Breast epithelium (tissue), 3 donors: Measurements from ENCODE around the gene SLC37A1.

Experiments used
- POLR2A ChIP-seq: fragments of 450-650 bp; IDR thresholded peaks from one replicate; pipeline ENCODE4 v1.6.1; 2016; ENCODE audit warnings: antibody characterized with exemption, mild to moderate bottlenecking, moderate library complexity
- POLR2AphosphoS5 ChIP-seq, 3 donors: sonication (generic); formaldehyde crosslinking; IDR thresholded peaks; one replicate each; pipeline ENCODE4 v1.6.1; 2017; ENCODE audit warnings: antibody characterized with exemption in 3 of 3
- TF ChIP-seq, protein P1 (sequence below), 3 donors: fragments of 450-650 bp; IDR thresholded peaks; one replicate each; pipeline ENCODE4 v1.5.1; 2016 to 2017; ENCODE audit warnings: antibody characterized with exemption in 3 of 3, mild to moderate bottlenecking in 3 of 3, moderate library complexity in 3 of 3

- TF ChIP-seq, protein P1, sequence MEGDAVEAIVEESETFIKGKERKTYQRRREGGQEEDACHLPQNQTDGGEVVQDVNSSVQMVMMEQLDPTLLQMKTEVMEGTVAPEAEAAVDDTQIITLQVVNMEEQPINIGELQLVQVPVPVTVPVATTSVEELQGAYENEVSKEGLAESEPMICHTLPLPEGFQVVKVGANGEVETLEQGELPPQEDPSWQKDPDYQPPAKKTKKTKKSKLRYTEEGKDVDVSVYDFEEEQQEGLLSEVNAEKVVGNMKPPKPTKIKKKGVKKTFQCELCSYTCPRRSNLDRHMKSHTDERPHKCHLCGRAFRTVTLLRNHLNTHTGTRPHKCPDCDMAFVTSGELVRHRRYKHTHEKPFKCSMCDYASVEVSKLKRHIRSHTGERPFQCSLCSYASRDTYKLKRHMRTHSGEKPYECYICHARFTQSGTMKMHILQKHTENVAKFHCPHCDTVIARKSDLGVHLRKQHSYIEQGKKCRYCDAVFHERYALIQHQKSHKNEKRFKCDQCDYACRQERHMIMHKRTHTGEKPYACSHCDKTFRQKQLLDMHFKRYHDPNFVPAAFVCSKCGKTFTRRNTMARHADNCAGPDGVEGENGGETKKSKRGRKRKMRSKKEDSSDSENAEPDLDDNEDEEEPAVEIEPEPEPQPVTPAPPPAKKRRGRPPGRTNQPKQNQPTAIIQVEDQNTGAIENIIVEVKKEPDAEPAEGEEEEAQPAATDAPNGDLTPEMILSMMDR (IDR thresholded peaks at IDR 0.05): no peak
- TF ChIP-seq POLR2AphosphoS5 (IDR thresholded peaks at IDR 0.05) (no peak), POLR2A (no peak)
Measured at GRCh38 chr21:42619841-42620240, 106.2 kb downstream of the SLC37A1 start.
